GM12878 (cell line): ENCODE data around the gene FZD2. TPM values are rescaled to one million over a fixed set of nuclear protein-coding genes. Genes with fewer than 3 reads are reported as not detected.

Experiments used
- ATAC-seq: fragments of 200-7000 bp; cut with Tn5 transposase; 3 replicates; pipeline ENCODE4 v1.9.1; 2020; ENCODE audit warnings: mild to moderate bottlenecking, moderate library complexity
- BruUV-seq: library from RNA; stranded (reverse); fragments of 400-500 nt; replicated peaks from 2 replicates; lab custom pipeline; 2021; lab: Mats Ljungman, UMichigan
- CTCF ChIA-PET: fragments of 300-600 bp; sonication (Branson Sonifier 250); formaldehyde crosslinking; extraction: SDS; loops from one replicate; lab custom pipeline; 2021; ENCODE audit warnings: inconsistent platforms; lab: Yijun Ruan, JAX
- POLR2A ChIA-PET: fragments of 350-600 bp; formaldehyde crosslinking; extraction: SDS; loops from one replicate; lab custom pipeline; 2021; ENCODE audit warnings: inconsistent platforms; lab: Charles Lee
- RAD21 ChIA-PET: fragments of 300-600 bp; sonication (Branson Sonifier 250); formaldehyde crosslinking; loops from one replicate; lab custom pipeline; 2023; ENCODE audit warnings: antibody characterized with exemption; ENCODE audit not compliant: unreplicated experiment; lab: Charles Lee
- SMC1A ChIA-PET: fragments of 300-600 bp; sonication (Branson Sonifier 250); formaldehyde crosslinking; loops from one replicate; lab custom pipeline; 2023; ENCODE audit not compliant: unreplicated experiment, uncharacterized antibody; lab: Charles Lee
- DNase-seq: peaks from one replicate; pipeline ENCODE4 v3.0.0-alpha.2; 2011; ENCODE audit warnings: low read depth, low spot score
- FAIRE-seq: peaks from 3 replicates; lab custom pipeline; 2011; peaks lifted over from hg19 to GRCh38; lab: Jason Lieb, UNC
- H2AFZ ChIP-seq: 2 replicates; pipeline ENCODE4 v1.6.0; 2011; ENCODE audit warnings: low read depth, low read length, control low read depth; ENCODE audit not compliant: control insufficient read depth
- H3K27ac ChIP-seq: 2 replicates; pipeline ENCODE4 v1.5.1; 2011; ENCODE audit warnings: control low read depth; ENCODE audit not compliant: control insufficient read depth, insufficient read depth
- H3K27me3 ChIP-seq, 2 experiments: replicated peaks in 1 of 2; 2 replicates each; pipeline versions ENCODE4 v1.6.0 to v1.6.1; 2011; ENCODE audit warnings: low read length in 1 of 2; ENCODE audit not compliant: control insufficient read depth in 2 of 2, insufficient read depth in 2 of 2
- H3K36me3 ChIP-seq, 2 experiments: 2 replicates each; pipeline ENCODE4 v1.5.1; 2011; ENCODE audit warnings: low read length in 1 of 2; ENCODE audit not compliant: control insufficient read depth in 2 of 2, insufficient read depth in 2 of 2
- H3K4me1 ChIP-seq: 2 replicates; pipeline ENCODE4 v1.6.1; 2011; ENCODE audit warnings: mild to moderate bottlenecking, low read length, moderate library complexity, mixed read lengths; ENCODE audit not compliant: control insufficient read depth, insufficient read depth
- H3K4me2 ChIP-seq: 2 replicates; pipeline ENCODE4 v1.6.0; 2011; ENCODE audit warnings: control low read depth; ENCODE audit not compliant: control insufficient read depth, insufficient read depth
- H3K4me3 ChIP-seq: fragments of 200-600 bp; sonication (generic); 2 replicates; pipeline ENCODE4 v1.5.1; 2016
- H3K79me2 ChIP-seq: 2 replicates; pipeline ENCODE4 v1.6.0; 2011; ENCODE audit warnings: low read length; ENCODE audit not compliant: control insufficient read depth, insufficient read depth
- H3K9ac ChIP-seq: 2 replicates; pipeline ENCODE4 v1.8.0; 2011; ENCODE audit warnings: low read length, control low read depth, mixed read lengths; ENCODE audit not compliant: control insufficient read depth, insufficient read depth
- H3K9me3 ChIP-seq: replicated peaks from 3 replicates; pipeline ENCODE4 v1.5.1; 2011; ENCODE audit warnings: mild to moderate bottlenecking, low read length; ENCODE audit not compliant: control insufficient read depth, insufficient read depth
- H4K20me1 ChIP-seq: 2 replicates; pipeline ENCODE4 v1.6.0; 2011; ENCODE audit not compliant: control insufficient read depth, insufficient read depth
- BCL11A ChIP-seq: IDR thresholded peaks from 2 replicates; pipeline ENCODE4 v1.6.1; 2011; ENCODE audit warnings: low read depth, low read length
- E2F8 ChIP-seq: fragments of 450-650 bp; IDR thresholded peaks from 2 replicates; pipeline ENCODE4 v1.6.1; 2018; ENCODE audit warnings: mild to moderate bottlenecking, low read depth, moderate library complexity; ENCODE audit not compliant: partially characterized antibody
- E4F1 ChIP-seq: fragments of 450-650 bp; IDR thresholded peaks from 2 replicates; pipeline ENCODE4 v1.6.1; 2018; ENCODE audit warnings: borderline replicate concordance, mild to moderate bottlenecking; ENCODE audit not compliant: partially characterized antibody
- HDAC2 ChIP-seq: fragments of 200-600 bp; sonication (generic); IDR thresholded peaks from 2 replicates; pipeline ENCODE4 v1.6.1; 2017
- SMARCA5 ChIP-seq: fragments of 450-650 bp; IDR thresholded peaks from 2 replicates; pipeline ENCODE4 v1.6.1; 2017; ENCODE audit warnings: mild to moderate bottlenecking
- SUPT20H ChIP-seq: IDR thresholded peaks from 2 replicates; pipeline ENCODE4 v1.6.1; 2011; ENCODE audit warnings: low read depth, mild to moderate bottlenecking, low read length, moderate library complexity, borderline replicate concordance; ENCODE audit not compliant: control insufficient read depth
- ZNF622 ChIP-seq: fragments of 450-650 bp; IDR thresholded peaks from 2 replicates; pipeline ENCODE4 v1.6.1; 2017; ENCODE audit warnings: mild to moderate bottlenecking, inconsistent platforms
- WGBS: methylation state at CpG from one replicate; pipeline ENCODE4 v1.1.6; 2016; ENCODE audit warnings: low lambda C conversion rate; ENCODE audit not compliant: insufficient replicate concordance, insufficient coverage; ENCODE audit errors: missing lambda C conversion rate; 5-methylcytosine and 5-hydroxymethylcytosine counted together
- in situ Hi-C: fragments of 300-500 bp; cut with MboI; formaldehyde crosslinking; loops from 9 replicates; pipeline ENCODE4 v1.14.3; 2018; ENCODE audit warnings: mixed read lengths
- intact Hi-C: fragments of 100-400 bp; cut with micrococcal nuclease; formaldehyde crosslinking; loops from one replicate; pipeline ENCODE4 v1.14.2; 2022; ENCODE audit not compliant: unreplicated experiment
- polyA plus RNA-seq, 11 experiments: library from polyadenylated mRNA; depleted of rRNA in 4 of 11; unstranded in 6 of 11; stranded (reverse) in 5 of 11; fragments of >200 nt; fragmentation: Nextera tagmentation in 4 of 11; fragmentation: Illumina TruSeq in 1 of 11; extraction: Ambion mirVana in 4 of 11; extraction: Trizol in 1 of 11; gene quantifications; 1 replicate in 1 of 11; 2 replicates in 10 of 11; pipeline versions ENCODE4 v1.2.1 to v1.2.3, GENCODE V29; 2011 to 2016; ENCODE audit warnings: inconsistent platforms in 2 of 11, missing spikeins in 2 of 11, low read depth in 1 of 11
- total RNA-seq, 4 experiments: library from RNA; depleted of rRNA in 3 of 4; stranded (reverse); fragments of >200 nt in 3 of 4; fragmentation: Illumina TruSeq in 1 of 4; extraction: Trizol in 1 of 4; gene quantifications; 2 replicates each; pipeline versions ENCODE4 v1.2.1 to v1.2.3, GENCODE V29; 2013 to 2021
- TF ChIP-seq, protein P1 (sequence below): fragments of 150-350 bp; IDR thresholded peaks from 2 replicates; pipeline ENCODE4 v1.6.1; 2016; ENCODE audit warnings: low read depth, low read length

The FZD2 gene
- total and polyA plus RNA-seq, 10 of the 15 experiments (the other 5 are each of a cell fraction or from before 2014, with no cell fraction given), result 0.09 to 4.2 (median 0.63) TPM; not detected in 1

DNA sequence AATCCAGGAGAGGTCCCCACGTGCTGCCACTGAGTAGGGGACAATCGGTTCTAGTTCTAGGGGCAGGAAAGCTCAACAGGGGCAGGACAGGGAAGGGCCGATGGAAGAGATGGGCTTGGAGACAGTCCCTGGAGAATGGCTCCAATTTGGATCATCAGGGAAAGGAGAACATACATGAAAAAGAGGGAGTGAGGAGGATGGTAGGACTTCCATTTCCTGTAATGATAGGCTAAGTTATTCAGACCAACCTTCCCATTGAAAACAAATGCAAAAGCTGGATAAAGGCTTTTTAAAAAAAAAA, 33.7 kb upstream of the FZD2 start:
- CTCF ChIA-PET, result interaction anchor here (0.5 to 3.4 kb wide), 55 partner anchors 9 to 1355 kb away, joined by 3 to 97 read pairs (median 4); partner anchors contain the start of genes CCDC43, FAM171A2, FZD2 and GPATCH8
- Histone ChIP-seq H3K27me3 (no peaks in the 10 kb centered on the region), H3K9ac (no peak overlapping the region), H3K4me3 (no peak overlapping the region), H3K36me3 (no peaks in the 10 kb centered on the region), H3K79me2 (no peaks in the 10 kb centered on the region), H3K9me3 (no peaks in the 10 kb centered on the region), H3K27ac (no peak overlapping the region), H4K20me1 (no peaks in the 10 kb centered on the region), H3K4me1 (no peaks in the 10 kb centered on the region; the same call in 1 of the 2 replicates), H2AFZ (peak overlapping the region; percentile 94), H3K4me2 (no peak overlapping the region)
- POLR2A ChIA-PET, result interaction anchor here (0.6 kb wide), 1 partner anchor 305 kb away, joined by 5 read pairs; no protein-coding TSS in a partner anchor
- no peak for DNase-seq
- no peak for ATAC-seq
- no peak for FAIRE-seq
- SMC1A ChIA-PET, result interaction anchor here (0.6 to 2.1 kb wide), 22 partner anchors 9 to 197 kb away, joined by 3 to 16 read pairs (median 4); partner anchors contain the start of gene GPATCH8
- in situ Hi-C loops (loop anchor here (25.0 kb wide), 1 partner anchor 311 kb away; the partner anchor contains the start of gene UBTF), intact Hi-C loops (loop anchor here (1.0 kb wide), 1 partner anchor 123 kb away; no protein-coding TSS in a partner anchor)
- RAD21 ChIA-PET, result interaction anchor here (0.5 to 2.3 kb wide), 21 partner anchors 8 to 728 kb away, joined by 3 to 31 read pairs (median 3); partner anchors contain the start of gene SLC25A39
- 59% methylated on average over 3 of the region's 3 CpGs for WGBS
- TF ChIP-seq, protein P1, sequence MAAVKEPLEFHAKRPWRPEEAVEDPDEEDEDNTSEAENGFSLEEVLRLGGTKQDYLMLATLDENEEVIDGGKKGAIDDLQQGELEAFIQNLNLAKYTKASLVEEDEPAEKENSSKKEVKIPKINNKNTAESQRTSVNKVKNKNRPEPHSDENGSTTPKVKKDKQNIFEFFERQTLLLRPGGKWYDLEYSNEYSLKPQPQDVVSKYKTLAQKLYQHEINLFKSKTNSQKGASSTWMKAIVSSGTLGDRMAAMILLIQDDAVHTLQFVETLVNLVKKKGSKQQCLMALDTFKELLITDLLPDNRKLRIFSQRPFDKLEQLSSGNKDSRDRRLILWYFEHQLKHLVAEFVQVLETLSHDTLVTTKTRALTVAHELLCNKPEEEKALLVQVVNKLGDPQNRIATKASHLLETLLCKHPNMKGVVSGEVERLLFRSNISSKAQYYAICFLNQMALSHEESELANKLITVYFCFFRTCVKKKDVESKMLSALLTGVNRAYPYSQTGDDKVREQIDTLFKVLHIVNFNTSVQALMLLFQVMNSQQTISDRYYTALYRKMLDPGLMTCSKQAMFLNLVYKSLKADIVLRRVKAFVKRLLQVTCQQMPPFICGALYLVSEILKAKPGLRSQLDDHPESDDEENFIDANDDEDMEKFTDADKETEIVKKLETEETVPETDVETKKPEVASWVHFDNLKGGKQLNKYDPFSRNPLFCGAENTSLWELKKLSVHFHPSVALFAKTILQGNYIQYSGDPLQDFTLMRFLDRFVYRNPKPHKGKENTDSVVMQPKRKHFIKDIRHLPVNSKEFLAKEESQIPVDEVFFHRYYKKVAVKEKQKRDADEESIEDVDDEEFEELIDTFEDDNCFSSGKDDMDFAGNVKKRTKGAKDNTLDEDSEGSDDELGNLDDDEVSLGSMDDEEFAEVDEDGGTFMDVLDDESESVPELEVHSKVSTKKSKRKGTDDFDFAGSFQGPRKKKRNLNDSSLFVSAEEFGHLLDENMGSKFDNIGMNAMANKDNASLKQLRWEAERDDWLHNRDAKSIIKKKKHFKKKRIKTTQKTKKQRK, result no peak
- TF ChIP-seq HDAC2, result no peak
- TF ChIP-seq BCL11A, result no peak
- no peak for TF ChIP-seq E2F8
- TF ChIP-seq ZNF622, result no peak
- no peak for TF ChIP-seq SMARCA5
- no peak for TF ChIP-seq SUPT20H
- TF ChIP-seq E4F1, result no peak
- no TSS peak for BruUV-seq
